Measurements from ENCODE around the gene GALNT11.
"Not testable (repeated sequence)": the region's sequence is repeated elsewhere in the genome, so short reads cannot be mapped to it uniquely, and the experiment has no call there.

GALNT11 gene

DNA sequence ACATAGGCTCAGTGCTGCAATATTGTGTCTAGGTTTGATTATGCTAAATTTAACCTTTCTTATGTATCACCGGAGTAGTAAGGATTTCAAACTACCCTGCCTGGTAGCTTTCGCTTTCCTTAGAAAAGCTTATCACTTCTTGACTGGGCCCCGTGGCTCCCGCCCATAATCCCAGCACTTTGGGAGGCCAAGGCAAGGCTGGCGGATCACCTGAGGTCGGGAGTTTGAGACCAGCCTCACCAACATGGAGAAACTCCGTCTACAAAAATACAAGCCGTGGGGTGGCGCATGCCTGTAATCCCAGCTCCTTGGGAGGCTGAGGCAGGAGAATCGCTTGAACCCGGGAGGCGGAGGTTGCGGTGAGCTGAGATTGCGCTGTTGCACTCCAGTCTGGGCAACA, 49.9 kb downstream of the GALNT11 start:
- not testable (repeated sequence) for H3K9ac ChIP-seq (ENCODE audit: low read length in 2 of 2); H3K9me3 ChIP-seq (ENCODE audit: control insufficient read depth in 2 of 2, low read length in 2 of 2); H3K27me3 ChIP-seq (ENCODE audit: control insufficient read depth in 1 of 2, insufficient read depth in 2 of 2, low read length in 2 of 2); H3K4me1 ChIP-seq (ENCODE audit: control insufficient read depth, insufficient read depth, low read length); H3K27ac ChIP-seq (ENCODE audit: low read length); H3K4me3 ChIP-seq (ENCODE audit: low read length in 2 of 2); H3K36me3 ChIP-seq (ENCODE audit: control insufficient read depth in 2 of 2, insufficient read depth in 2 of 2, low read length in 2 of 2)

- Histone ChIP-seq H3K4me1 (ENCODE audit: control insufficient read depth, insufficient read depth, low read length) (peaks cover 8% of the 10 kb centered on the region), H3K27ac (ENCODE audit: low read length) (no peak overlapping the region), H3K27me3 (ENCODE audit: control insufficient read depth in 1 of 2, insufficient read depth in 2 of 2, low read length in 2 of 2) (no peaks in the 10 kb centered on the region), H3K9ac (ENCODE audit: low read length in 2 of 2) (no peak overlapping the region), H3K4me3 (ENCODE audit: low read length in 2 of 2) (no peak overlapping the region), H3K9me3 (ENCODE audit: control insufficient read depth in 2 of 2, low read length in 2 of 2) (no peaks in the 10 kb centered on the region), H3K36me3 (ENCODE audit: control insufficient read depth in 2 of 2, insufficient read depth in 2 of 2, low read length in 2 of 2) (no peaks in the 10 kb centered on the region)
Observed at GRCh38 chr7:152076324-152076821, 50.9 kb downstream of the GALNT11 start.

GRCh38 chr7:152076940-152077933, 51.8 kb downstream of the GALNT11 start:
- H3K27me3 ChIP-seq (ENCODE audit: control insufficient read depth in 1 of 2, insufficient read depth in 2 of 2, low read length in 2 of 2), result no peaks in the 10 kb centered on the region
- no peaks in the 10 kb centered on the region for H3K36me3 ChIP-seq (ENCODE audit: control insufficient read depth in 2 of 2, insufficient read depth in 2 of 2, low read length in 2 of 2)
- H3K27ac ChIP-seq (ENCODE audit: low read length), result no peak overlapping the region
- no peak overlapping the region for H3K9ac ChIP-seq (ENCODE audit: low read length in 2 of 2)
- no peak overlapping the region for H3K4me3 ChIP-seq (ENCODE audit: low read length in 2 of 2)
- H3K4me1 ChIP-seq (ENCODE audit: control insufficient read depth, insufficient read depth, low read length), result peaks cover 8% of the 10 kb centered on the region
- no peaks in the 10 kb centered on the region for H3K9me3 ChIP-seq (ENCODE audit: control insufficient read depth in 2 of 2, low read length in 2 of 2)

- no peaks in the 10 kb centered on the region for H3K36me3 ChIP-seq (ENCODE audit: control insufficient read depth in 2 of 2, insufficient read depth in 2 of 2, low read length in 2 of 2)
- H3K27ac ChIP-seq (ENCODE audit: low read length), result no peak overlapping the region
- no peak overlapping the region for H3K4me3 ChIP-seq (ENCODE audit: low read length in 2 of 2)
- H3K4me1 ChIP-seq (ENCODE audit: control insufficient read depth, insufficient read depth, low read length), result peaks cover 8% of the 10 kb centered on the region
- no peak overlapping the region for H3K9ac ChIP-seq (ENCODE audit: low read length in 2 of 2)
- no peaks in the 10 kb centered on the region for H3K9me3 ChIP-seq (ENCODE audit: control insufficient read depth in 2 of 2, low read length in 2 of 2)
- H3K27me3 ChIP-seq (ENCODE audit: control insufficient read depth in 1 of 2, insufficient read depth in 2 of 2, low read length in 2 of 2), result no peaks in the 10 kb centered on the region
Observed at GRCh38 chr7:152078025-152078424, 52.6 kb downstream of the GALNT11 start.

GRCh38 chr7:152078786-152079185, 53.3 kb downstream of the GALNT11 start:
- H3K27me3 ChIP-seq (ENCODE audit: control insufficient read depth in 1 of 2, insufficient read depth in 2 of 2, low read length in 2 of 2), result no peaks in the 10 kb centered on the region
- H3K27ac ChIP-seq (ENCODE audit: low read length), result no peak overlapping the region
- no peaks in the 10 kb centered on the region for H3K36me3 ChIP-seq (ENCODE audit: control insufficient read depth in 2 of 2, insufficient read depth in 2 of 2, low read length in 2 of 2)
- H3K9me3 ChIP-seq (ENCODE audit: control insufficient read depth in 2 of 2, low read length in 2 of 2), result no peaks in the 10 kb centered on the region
- H3K4me3 ChIP-seq (ENCODE audit: low read length in 2 of 2), result no peak overlapping the region
- H3K4me1 ChIP-seq (ENCODE audit: control insufficient read depth, insufficient read depth, low read length), result peaks cover 8% of the 10 kb centered on the region
- no peak overlapping the region for H3K9ac ChIP-seq (ENCODE audit: low read length in 2 of 2)

DNA sequence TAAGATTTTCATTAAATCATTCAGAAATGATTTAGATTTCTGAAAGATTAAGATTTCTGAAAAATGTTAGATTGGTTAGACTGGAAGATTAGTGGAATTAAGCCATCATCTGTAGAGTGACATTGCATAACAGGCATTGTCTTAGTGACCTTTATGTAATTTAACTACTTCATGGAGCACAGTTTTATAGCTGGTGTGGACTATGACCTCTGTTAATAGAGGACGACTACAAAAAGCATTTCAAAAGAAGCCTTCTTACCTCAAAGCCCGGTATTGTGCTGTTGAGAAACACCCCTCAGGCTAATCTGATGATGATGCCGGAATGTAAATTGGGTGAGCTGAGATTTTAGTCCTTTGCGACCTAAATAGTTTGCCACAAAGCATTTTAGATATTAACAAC, 55.6 kb downstream of the GALNT11 start:
- Histone ChIP-seq H3K9me3 (ENCODE audit: control insufficient read depth in 2 of 2, low read length in 2 of 2) (no peaks in the 10 kb centered on the region), H3K27me3 (ENCODE audit: control insufficient read depth in 1 of 2, insufficient read depth in 2 of 2, low read length in 2 of 2) (no peaks in the 10 kb centered on the region), H3K36me3 (ENCODE audit: control insufficient read depth in 2 of 2, insufficient read depth in 2 of 2, low read length in 2 of 2) (no peaks in the 10 kb centered on the region), H3K9ac (ENCODE audit: low read length in 2 of 2) (no peak overlapping the region), H3K4me3 (ENCODE audit: low read length in 2 of 2) (no peak overlapping the region), H3K27ac (ENCODE audit: low read length) (no peak overlapping the region), H3K4me1 (ENCODE audit: control insufficient read depth, insufficient read depth, low read length) (peaks cover 8% of the 10 kb centered on the region)

- H3K4me3 ChIP-seq (ENCODE audit: low read length in 2 of 2); H3K27ac ChIP-seq (ENCODE audit: low read length); H3K9me3 ChIP-seq (ENCODE audit: control insufficient read depth in 2 of 2, low read length in 2 of 2); H3K9ac ChIP-seq (ENCODE audit: low read length in 2 of 2); H3K27me3 ChIP-seq (ENCODE audit: control insufficient read depth in 1 of 2, insufficient read depth in 2 of 2, low read length in 2 of 2); H3K4me1 ChIP-seq (ENCODE audit: control insufficient read depth, insufficient read depth, low read length); H3K36me3 ChIP-seq (ENCODE audit: control insufficient read depth in 2 of 2, insufficient read depth in 2 of 2, low read length in 2 of 2): not testable (repeated sequence)
Observed at GRCh38 chr7:152082073-152082721, 56.7 kb downstream of the GALNT11 start.

DNA sequence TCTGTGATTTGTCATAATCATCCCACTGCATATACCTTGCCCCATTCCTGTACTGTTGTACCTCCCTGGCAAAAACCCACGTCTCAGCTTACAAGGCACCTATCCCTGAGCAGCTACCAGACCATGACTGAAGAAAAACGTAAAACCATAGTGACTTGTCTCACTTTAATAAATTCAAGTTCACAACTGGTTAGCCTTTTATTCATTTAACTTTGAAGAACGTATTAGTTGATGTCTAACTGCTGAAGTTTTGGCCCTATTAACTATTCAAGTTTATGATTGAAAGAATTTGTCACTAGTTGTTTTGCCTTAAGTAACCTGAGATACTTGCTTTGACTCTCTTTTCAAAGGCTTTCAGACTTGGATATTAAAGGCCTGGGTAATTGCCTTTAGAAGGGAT, 59.7 kb downstream of the GALNT11 start:
- Histone ChIP-seq H3K4me1 (ENCODE audit: control insufficient read depth, insufficient read depth, low read length) (no peaks in the 10 kb centered on the region), H3K9me3 (ENCODE audit: control insufficient read depth in 2 of 2, low read length in 2 of 2) (peaks cover 3 to 9% of the 10 kb centered on the region in 2 donors), H3K9ac (ENCODE audit: low read length in 2 of 2) (no peak overlapping the region), H3K4me3 (ENCODE audit: low read length in 2 of 2) (no peak overlapping the region), H3K27me3 (ENCODE audit: control insufficient read depth in 1 of 2, insufficient read depth in 2 of 2, low read length in 2 of 2) (no peaks in the 10 kb centered on the region), H3K36me3 (ENCODE audit: control insufficient read depth in 2 of 2, insufficient read depth in 2 of 2, low read length in 2 of 2) (peaks cover 0 to 3% of the 10 kb centered on the region in 2 donors), H3K27ac (ENCODE audit: low read length) (no peak overlapping the region)

- H3K27me3 ChIP-seq (ENCODE audit: control insufficient read depth in 1 of 2, insufficient read depth in 2 of 2, low read length in 2 of 2), result no peaks in the 10 kb centered on the region
- peaks cover 0 to 3% of the 10 kb centered on the region in 2 donors for H3K36me3 ChIP-seq (ENCODE audit: control insufficient read depth in 2 of 2, insufficient read depth in 2 of 2, low read length in 2 of 2)
- H3K9me3 ChIP-seq (ENCODE audit: control insufficient read depth in 2 of 2, low read length in 2 of 2), result peaks cover 3 to 9% of the 10 kb centered on the region in 2 donors
Observed at GRCh38 chr7:152086513-152086912, 61.0 kb downstream of the GALNT11 start.

DNA sequence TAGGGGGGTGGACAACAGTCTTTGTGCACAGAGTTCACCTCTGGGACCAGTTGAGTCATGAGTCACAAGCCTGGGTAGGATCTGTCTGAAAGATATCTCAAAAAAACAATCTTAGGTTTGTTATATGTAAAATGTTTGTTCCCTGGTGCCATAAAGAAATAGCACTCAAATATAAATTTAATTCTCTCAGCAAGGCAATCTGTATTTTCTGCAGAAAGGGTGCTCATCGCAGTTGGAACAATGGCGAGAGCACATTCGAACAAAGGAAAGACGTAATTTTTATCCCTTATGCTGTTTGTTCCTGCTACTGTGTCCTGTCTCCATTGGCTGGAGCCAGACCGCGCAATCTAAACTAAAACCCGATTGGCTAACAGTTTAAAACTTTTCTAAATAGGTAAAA, 63.7 kb downstream of the GALNT11 start:
- no peak overlapping the region for H3K4me3 ChIP-seq (ENCODE audit: low read length in 2 of 2)
- H3K9me3 ChIP-seq (ENCODE audit: control insufficient read depth in 2 of 2, low read length in 2 of 2), result peaks cover 3 to 9% of the 10 kb centered on the region in 2 donors
- no peaks in the 10 kb centered on the region for H3K27me3 ChIP-seq (ENCODE audit: control insufficient read depth in 1 of 2, insufficient read depth in 2 of 2, low read length in 2 of 2)

More at GRCh38 chr7:152086513-152086912, 61.0 kb downstream of the GALNT11 start:
- no peak overlapping the region for H3K4me3 ChIP-seq (ENCODE audit: low read length in 2 of 2)
- H3K4me1 ChIP-seq (ENCODE audit: control insufficient read depth, insufficient read depth, low read length), result no peaks in the 10 kb centered on the region
- no peak overlapping the region for H3K9ac ChIP-seq (ENCODE audit: low read length in 2 of 2)
- no peak overlapping the region for H3K27ac ChIP-seq (ENCODE audit: low read length)

More for the DNA sequence above, 63.7 kb downstream of the GALNT11 start:
- Histone ChIP-seq H3K27ac (ENCODE audit: low read length) (no peak overlapping the region), H3K9ac (ENCODE audit: low read length in 2 of 2) (no peak overlapping the region), H3K4me1 (ENCODE audit: control insufficient read depth, insufficient read depth, low read length) (no peaks in the 10 kb centered on the region), H3K36me3 (ENCODE audit: control insufficient read depth in 2 of 2, insufficient read depth in 2 of 2, low read length in 2 of 2) (peaks cover 0 to 3% of the 10 kb centered on the region in 2 donors)

All from stomach smooth muscle (tissue), 2 donors.